ENCODE measurements around the gene FGF14.

DNA sequence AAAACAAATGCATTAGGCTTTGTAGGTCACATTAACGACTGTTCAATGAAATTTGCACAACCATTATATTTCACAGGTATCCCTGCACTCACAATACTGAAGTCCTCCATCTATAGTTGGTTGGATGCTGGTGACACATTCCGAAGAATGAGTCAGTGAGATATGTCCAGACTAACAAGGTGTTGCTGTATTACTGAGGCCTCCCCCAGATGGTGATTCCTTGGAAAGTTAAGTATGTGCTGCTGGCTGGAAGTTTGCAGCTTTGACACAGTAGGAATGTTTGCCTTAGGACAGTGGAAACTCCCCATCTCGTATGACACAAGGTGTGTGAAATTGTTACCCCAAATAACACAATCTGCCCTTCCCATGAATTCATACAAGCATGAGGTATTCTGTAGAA is 46.6 kb downstream of the FGF14 start:
- TF ChIP-seq POLR2A (IDR thresholded peaks at IDR 0.05) (no peak), POLR2AphosphoS5 (IDR thresholded peaks at IDR 0.05) (no peak), EP300 (IDR thresholded peaks at IDR 0.05) (no peak)
- TF ChIP-seq, protein P1, sequence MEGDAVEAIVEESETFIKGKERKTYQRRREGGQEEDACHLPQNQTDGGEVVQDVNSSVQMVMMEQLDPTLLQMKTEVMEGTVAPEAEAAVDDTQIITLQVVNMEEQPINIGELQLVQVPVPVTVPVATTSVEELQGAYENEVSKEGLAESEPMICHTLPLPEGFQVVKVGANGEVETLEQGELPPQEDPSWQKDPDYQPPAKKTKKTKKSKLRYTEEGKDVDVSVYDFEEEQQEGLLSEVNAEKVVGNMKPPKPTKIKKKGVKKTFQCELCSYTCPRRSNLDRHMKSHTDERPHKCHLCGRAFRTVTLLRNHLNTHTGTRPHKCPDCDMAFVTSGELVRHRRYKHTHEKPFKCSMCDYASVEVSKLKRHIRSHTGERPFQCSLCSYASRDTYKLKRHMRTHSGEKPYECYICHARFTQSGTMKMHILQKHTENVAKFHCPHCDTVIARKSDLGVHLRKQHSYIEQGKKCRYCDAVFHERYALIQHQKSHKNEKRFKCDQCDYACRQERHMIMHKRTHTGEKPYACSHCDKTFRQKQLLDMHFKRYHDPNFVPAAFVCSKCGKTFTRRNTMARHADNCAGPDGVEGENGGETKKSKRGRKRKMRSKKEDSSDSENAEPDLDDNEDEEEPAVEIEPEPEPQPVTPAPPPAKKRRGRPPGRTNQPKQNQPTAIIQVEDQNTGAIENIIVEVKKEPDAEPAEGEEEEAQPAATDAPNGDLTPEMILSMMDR (IDR thresholded peaks at IDR 0.05) = no peak
